ENCODE results near the gene CX3CL1. TPM values are rescaled to one million over a fixed set of nuclear protein-coding genes. Genes with fewer than 3 reads are reported as not detected.

Gene CX3CL1
- total RNA-seq, 5 donors from 2014 or later (not counting 1 experiment from before 2014, with no cell fraction given), result 0.13 to 0.18 (median 0.16) TPM; not detected in 2

GRCh38 chr16:57377080-57377841 lies 5.0 kb downstream of the CX3CL1 start:
- H3K27me3 Mint-ChIP-seq, result peaks cover 0 to 4% of the 10 kb centered on the region in 2 donors
- no peak overlapping the region for H3K4me3 ChIP-seq (ENCODE audit: control insufficient read depth in 1 of 2, extremely low read depth in 1 of 2, low read length in 1 of 2)
- ChIA-PET POLR2A (no interaction called here), CTCF (no interaction called here)
- no peaks in the 10 kb centered on the region for H3K36me3 Mint-ChIP-seq
- H3K36me3 ChIP-seq (ENCODE audit: control insufficient read depth in 2 of 2, extremely low read depth in 1 of 2, insufficient read depth in 1 of 2, low read length in 1 of 2), result no peaks in the 10 kb centered on the region
- H3K27ac ChIP-seq (ENCODE audit: low read length), result no peak overlapping the region
- no peak overlapping the region for H3K27ac Mint-ChIP-seq
- ATAC-seq (replicated peaks in 1 of 4) (peak in 1 of 4 experiments; percentile 42), DNase-seq (no peak)
- H3K9me3 Mint-ChIP-seq, result no peaks in the 10 kb centered on the region
- WGBS (ENCODE audit: insufficient coverage), result 0% methylated on average over 1 of the region's 5 CpGs
- H3K27me3 ChIP-seq (replicated peaks in 1 of 2; ENCODE audit: control insufficient read depth in 2 of 2, extremely low read depth in 1 of 2, insufficient read depth in 2 of 2, low read length in 1 of 2), result peaks cover 0 to 12% of the 10 kb centered on the region in 2 experiments
- H3K4me1 ChIP-seq (ENCODE audit: control insufficient read depth in 1 of 2, extremely low read depth in 1 of 2, insufficient read depth in 2 of 2, low read length in 2 of 2), result peaks cover 0 to 6% of the 10 kb centered on the region in 2 experiments
- peaks cover 0 to 17% (median 13%) of the 10 kb centered on the region in 3 donors for H3K4me1 Mint-ChIP-seq
- no peaks in the 10 kb centered on the region for H3K9me3 ChIP-seq
- no peak overlapping the region for H3K4me3 Mint-ChIP-seq

GRCh38 chr16:57379579-57379978 lies 7.3 kb downstream of the CX3CL1 start:
- Mint-ChIP-seq H3K4me3 (no peak overlapping the region), H3K27ac (no peak overlapping the region), H3K27me3 (no peaks in the 10 kb centered on the region), H3K4me1 (peaks cover 0 to 17% (median 13%) of the 10 kb centered on the region in 3 donors), H3K36me3 (no peaks in the 10 kb centered on the region), H3K9me3 (no peaks in the 10 kb centered on the region)
- H3K36me3 ChIP-seq (ENCODE audit: control insufficient read depth in 2 of 2, extremely low read depth in 1 of 2, insufficient read depth in 1 of 2, low read length in 1 of 2), result no peaks in the 10 kb centered on the region
- H3K9me3 ChIP-seq, result no peaks in the 10 kb centered on the region
- peaks cover 0 to 5% of the 10 kb centered on the region in 2 experiments for H3K27me3 ChIP-seq (replicated peaks in 1 of 2; ENCODE audit: control insufficient read depth in 2 of 2, extremely low read depth in 1 of 2, insufficient read depth in 2 of 2, low read length in 1 of 2)
- no peak overlapping the region for H3K4me3 ChIP-seq (ENCODE audit: control insufficient read depth in 1 of 2, extremely low read depth in 1 of 2, low read length in 1 of 2)
- no peak for ATAC-seq (replicated peaks in 1 of 4)
- no peak for DNase-seq
- CTCF ChIA-PET, result no interaction called here
- H3K27ac ChIP-seq (ENCODE audit: low read length), result no peak overlapping the region
- POLR2A ChIA-PET, result no interaction called here
- peaks cover 0 to 6% of the 10 kb centered on the region in 2 experiments for H3K4me1 ChIP-seq (ENCODE audit: control insufficient read depth in 1 of 2, extremely low read depth in 1 of 2, insufficient read depth in 2 of 2, low read length in 2 of 2)
- 92% methylated on average over 10 of the region's 10 CpGs for WGBS (ENCODE audit: insufficient coverage)

DNA sequence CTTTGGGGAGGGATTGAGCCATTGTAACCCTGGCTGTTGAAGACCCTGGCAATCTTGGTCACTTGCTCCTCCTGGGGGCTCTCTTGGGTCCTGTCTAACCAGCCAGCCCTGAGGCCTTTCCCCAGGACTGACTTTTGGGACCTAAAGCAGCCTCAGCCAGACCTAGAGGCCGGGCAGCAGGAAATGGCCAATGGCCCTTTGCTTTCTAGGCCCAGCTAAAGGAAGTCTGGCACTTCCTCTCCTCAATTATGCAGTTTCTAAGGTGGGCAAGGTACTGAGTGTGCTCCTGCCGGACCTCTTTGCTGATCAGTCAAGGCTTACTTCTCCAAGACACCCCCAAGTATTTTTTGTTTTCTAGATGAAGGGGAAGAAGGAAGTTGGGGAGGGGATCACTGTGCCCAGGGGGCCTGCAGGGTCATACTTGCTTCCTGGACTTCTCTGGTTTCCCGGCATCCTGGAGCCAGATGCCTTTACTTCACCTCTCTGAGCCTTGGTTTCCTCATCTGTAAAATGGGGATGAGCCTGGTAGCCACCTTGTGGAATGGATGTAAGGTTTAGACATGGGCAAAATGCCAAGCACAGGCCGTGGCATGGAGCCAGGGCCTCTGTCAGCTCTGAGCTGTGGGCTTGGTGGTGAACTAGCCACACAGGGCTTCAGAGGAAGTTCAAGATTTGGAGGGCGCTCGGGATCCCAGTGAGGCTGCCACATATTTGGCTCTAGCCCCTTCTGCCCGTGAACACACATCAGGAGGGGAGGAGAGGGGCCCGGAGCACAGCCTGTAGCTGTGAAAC lies 8.6 kb downstream of the CX3CL1 start:
- H3K27me3 ChIP-seq (replicated peaks in 1 of 2; ENCODE audit: control insufficient read depth in 2 of 2, extremely low read depth in 1 of 2, insufficient read depth in 2 of 2, low read length in 1 of 2), result peaks cover 0 to 12% of the 10 kb centered on the region in 2 experiments
- DNase-seq (peak in 8 of 35 experiments; percentile 5 to 22 (median 8)), ATAC-seq (replicated peaks in 1 of 4) (no peak)
- Mint-ChIP-seq H3K4me1 (peaks cover 0 to 17% (median 13%) of the 10 kb centered on the region in 3 donors), H3K27ac (no peak overlapping the region), H3K36me3 (no peaks in the 10 kb centered on the region), H3K27me3 (no peaks in the 10 kb centered on the region), H3K4me3 (no peak overlapping the region), H3K9me3 (no peaks in the 10 kb centered on the region)
- H3K4me1 ChIP-seq (ENCODE audit: control insufficient read depth in 1 of 2, extremely low read depth in 1 of 2, insufficient read depth in 2 of 2, low read length in 2 of 2), result peaks cover 0 to 6% of the 10 kb centered on the region in 2 experiments
- no peak overlapping the region for H3K4me3 ChIP-seq (ENCODE audit: control insufficient read depth in 1 of 2, extremely low read depth in 1 of 2, low read length in 1 of 2)
- no peak overlapping the region for H3K27ac ChIP-seq (ENCODE audit: low read length)
- CTCF ChIA-PET, result no interaction called here
- POLR2A ChIA-PET, result no interaction called here
- WGBS (ENCODE audit: insufficient coverage), result 41% methylated on average over 7 of the region's 8 CpGs
- H3K9me3 ChIP-seq, result no peaks in the 10 kb centered on the region
- H3K36me3 ChIP-seq (ENCODE audit: control insufficient read depth in 2 of 2, extremely low read depth in 1 of 2, insufficient read depth in 1 of 2, low read length in 1 of 2), result no peaks in the 10 kb centered on the region

DNA sequence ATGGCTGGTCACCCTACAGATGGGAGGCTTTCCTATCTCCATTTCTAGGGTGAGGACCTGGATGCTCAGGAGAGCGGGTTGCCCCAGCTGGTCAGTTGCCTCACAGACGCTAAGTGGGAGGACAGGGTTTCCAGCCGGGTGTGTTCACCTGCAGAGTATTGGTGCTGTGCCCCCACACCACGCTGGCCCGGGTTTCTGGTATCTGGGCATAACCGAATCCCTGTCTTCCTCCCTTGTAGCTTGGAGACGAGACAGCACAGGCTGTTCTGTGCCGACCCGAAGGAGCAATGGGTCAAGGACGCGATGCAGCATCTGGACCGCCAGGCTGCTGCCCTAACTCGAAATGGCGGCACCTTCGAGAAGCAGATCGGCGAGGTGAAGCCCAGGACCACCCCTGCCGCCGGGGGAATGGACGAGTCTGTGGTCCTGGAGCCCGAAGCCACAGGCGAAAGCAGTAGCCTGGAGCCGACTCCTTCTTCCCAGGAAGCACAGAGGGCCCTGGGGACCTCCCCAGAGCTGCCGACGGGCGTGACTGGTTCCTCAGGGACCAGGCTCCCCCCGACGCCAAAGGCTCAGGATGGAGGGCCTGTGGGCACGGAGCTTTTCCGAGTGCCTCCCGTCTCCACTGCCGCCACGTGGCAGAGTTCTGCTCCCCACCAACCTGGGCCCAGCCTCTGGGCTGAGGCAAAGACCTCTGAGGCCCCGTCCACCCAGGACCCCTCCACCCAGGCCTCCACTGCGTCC lies 9.7 kb downstream of the CX3CL1 start:
- Histone ChIP-seq H3K36me3 (ENCODE audit: control insufficient read depth in 2 of 2, extremely low read depth in 1 of 2, insufficient read depth in 1 of 2, low read length in 1 of 2) (no peaks in the 10 kb centered on the region), H3K4me3 (ENCODE audit: control insufficient read depth in 1 of 2, extremely low read depth in 1 of 2, low read length in 1 of 2) (no peak overlapping the region), H3K4me1 (ENCODE audit: control insufficient read depth in 1 of 2, extremely low read depth in 1 of 2, insufficient read depth in 2 of 2, low read length in 2 of 2) (peaks cover 0 to 6% of the 10 kb centered on the region in 2 experiments), H3K27me3 (replicated peaks in 1 of 2; ENCODE audit: control insufficient read depth in 2 of 2, extremely low read depth in 1 of 2, insufficient read depth in 2 of 2, low read length in 1 of 2) (peaks cover 0 to 15% of the 10 kb centered on the region in 2 experiments), H3K9me3 (no peaks in the 10 kb centered on the region), H3K27ac (ENCODE audit: low read length) (no peak overlapping the region)
- H3K4me1 Mint-ChIP-seq, result peaks cover 0 to 17% (median 13%) of the 10 kb centered on the region in 3 donors
- 88% methylated on average over 30 of the region's 35 CpGs for WGBS (ENCODE audit: insufficient coverage)
- CTCF ChIA-PET, result no interaction called here
- H3K36me3 Mint-ChIP-seq, result no peaks in the 10 kb centered on the region
- ATAC-seq (replicated peaks in 1 of 4) (no peak), DNase-seq (no peak)
- POLR2A ChIA-PET, result no interaction called here
- no peaks in the 10 kb centered on the region for H3K27me3 Mint-ChIP-seq
- H3K9me3 Mint-ChIP-seq, result no peaks in the 10 kb centered on the region
- H3K4me3 Mint-ChIP-seq, result no peak overlapping the region
- no peak overlapping the region for H3K27ac Mint-ChIP-seq

DNA sequence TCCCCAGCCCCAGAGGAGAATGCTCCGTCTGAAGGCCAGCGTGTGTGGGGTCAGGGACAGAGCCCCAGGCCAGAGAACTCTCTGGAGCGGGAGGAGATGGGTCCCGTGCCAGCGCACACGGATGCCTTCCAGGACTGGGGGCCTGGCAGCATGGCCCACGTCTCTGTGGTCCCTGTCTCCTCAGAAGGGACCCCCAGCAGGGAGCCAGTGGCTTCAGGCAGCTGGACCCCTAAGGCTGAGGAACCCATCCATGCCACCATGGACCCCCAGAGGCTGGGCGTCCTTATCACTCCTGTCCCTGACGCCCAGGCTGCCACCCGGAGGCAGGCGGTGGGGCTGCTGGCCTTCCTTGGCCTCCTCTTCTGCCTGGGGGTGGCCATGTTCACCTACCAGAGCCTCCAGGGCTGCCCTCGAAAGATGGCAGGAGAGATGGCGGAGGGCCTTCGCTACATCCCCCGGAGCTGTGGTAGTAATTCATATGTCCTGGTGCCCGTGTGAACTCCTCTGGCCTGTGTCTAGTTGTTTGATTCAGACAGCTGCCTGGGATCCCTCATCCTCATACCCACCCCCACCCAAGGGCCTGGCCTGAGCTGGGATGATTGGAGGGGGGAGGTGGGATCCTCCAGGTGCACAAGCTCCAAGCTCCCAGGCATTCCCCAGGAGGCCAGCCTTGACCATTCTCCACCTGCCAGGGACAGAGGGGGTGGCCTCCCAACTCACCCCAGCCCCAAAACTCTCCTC lies 10.4 kb downstream of the CX3CL1 start:
- Mint-ChIP-seq H3K27me3 (no peaks in the 10 kb centered on the region), H3K36me3 (no peaks in the 10 kb centered on the region), H3K4me3 (no peak overlapping the region), H3K9me3 (no peaks in the 10 kb centered on the region), H3K27ac (no peak overlapping the region), H3K4me1 (peaks cover 0 to 12% (median 10%) of the 10 kb centered on the region in 3 donors)
- no peaks in the 10 kb centered on the region for H3K36me3 ChIP-seq (ENCODE audit: control insufficient read depth in 2 of 2, extremely low read depth in 1 of 2, insufficient read depth in 1 of 2, low read length in 1 of 2)
- peaks cover 0 to 11% of the 10 kb centered on the region in 2 experiments for H3K27me3 ChIP-seq (replicated peaks in 1 of 2; ENCODE audit: control insufficient read depth in 2 of 2, extremely low read depth in 1 of 2, insufficient read depth in 2 of 2, low read length in 1 of 2)
- DNase-seq, result no peak
- no peak overlapping the region for H3K27ac ChIP-seq (ENCODE audit: low read length)
- peaks cover 0 to 6% of the 10 kb centered on the region in 2 experiments for H3K4me1 ChIP-seq (ENCODE audit: control insufficient read depth in 1 of 2, extremely low read depth in 1 of 2, insufficient read depth in 2 of 2, low read length in 2 of 2)
- no peak overlapping the region for H3K4me3 ChIP-seq (ENCODE audit: control insufficient read depth in 1 of 2, extremely low read depth in 1 of 2, low read length in 1 of 2)
- ChIA-PET POLR2A (no interaction called here), CTCF (no interaction called here)
- ATAC-seq (replicated peaks in 1 of 4), result no peak
- WGBS (ENCODE audit: insufficient coverage), result 87% methylated on average over 10 of the region's 16 CpGs
- no peaks in the 10 kb centered on the region for H3K9me3 ChIP-seq
